Measurements from ENCODE around the gene ZBTB17.
"Not testable (repeated sequence)": the region's sequence is repeated elsewhere in the genome, so short reads cannot be mapped to it uniquely, and the experiment has no call there.

ZBTB17 gene

GRCh38 chr1:15988856-15989736 lies 13.2 kb upstream of the ZBTB17 start:
- DNase-seq, result no peak

GRCh38 chr1:15985611-15986297 lies 9.9 kb upstream of the ZBTB17 start:
- no peak for DNase-seq

GRCh38 chr1:15983275-15983674 lies 7.4 kb upstream of the ZBTB17 start:
- no peak for DNase-seq

- no peak for DNase-seq
These were observed 5.8 kb upstream of the ZBTB17 start for GRCh38 chr1:15981679-15982078.

GRCh38 chr1:15977947-15978346 lies 2.0 kb upstream of the ZBTB17 start:
- DNase-seq, result not testable (repeated sequence)

- no peak for DNase-seq
These were observed 520 bp downstream of the ZBTB17 start for GRCh38 chr1:15975358-15975804.

- DNase-seq, result no peak
These were observed 1.0 kb downstream of the ZBTB17 start for GRCh38 chr1:15974855-15975254.

- no peak for DNase-seq
These were observed 2.1 kb downstream of the ZBTB17 start for GRCh38 chr1:15973772-15974171.

GRCh38 chr1:15972409-15972808 lies 3.5 kb downstream of the ZBTB17 start:
- DNase-seq, result no peak

- DNase-seq, result no peak
These were observed 5.0 kb downstream of the ZBTB17 start for GRCh38 chr1:15970911-15971310.

- DNase-seq, result no peak
These were observed 6.5 kb downstream of the ZBTB17 start for GRCh38 chr1:15969321-15969880.

- DNase-seq, result no peak
These were observed 7.7 kb downstream of the ZBTB17 start for GRCh38 chr1:15968172-15968571.

- DNase-seq, result no peak
These were observed 9.0 kb downstream of the ZBTB17 start for GRCh38 chr1:15966956-15967344.

- no peak for DNase-seq
These were observed 9.6 kb downstream of the ZBTB17 start for GRCh38 chr1:15966081-15966955.

GRCh38 chr1:15965228-15965767 lies 10.6 kb downstream of the ZBTB17 start:
- no peak for DNase-seq

GRCh38 chr1:15963968-15964648 lies 11.8 kb downstream of the ZBTB17 start:
- DNase-seq, result no peak

GRCh38 chr1:15963363-15963967 lies 12.4 kb downstream of the ZBTB17 start:
- no peak for DNase-seq

GRCh38 chr1:15962671-15963362 lies 13.1 kb downstream of the ZBTB17 start:
- DNase-seq, result no peak

GRCh38 chr1:15962176-15962575 lies 13.7 kb downstream of the ZBTB17 start:
- DNase-seq, result no peak

- no peak for DNase-seq
These were observed 14.4 kb downstream of the ZBTB17 start for GRCh38 chr1:15961492-15961891.

- DNase-seq, result no peak
These were observed 15.1 kb downstream of the ZBTB17 start for GRCh38 chr1:15960808-15961207.

Measured in NCI-H187 (cell line).